ENCODE data around the gene PRRC2B. TPM values are rescaled to one million over a fixed set of nuclear protein-coding genes. Genes with fewer than 3 reads are reported as not detected.
A peak's percentile ranks its signal among the peaks of the same experiment; 100 is the strongest.
"Not testable (repeated sequence)": the region's sequence is repeated elsewhere in the genome, so short reads cannot be mapped to it uniquely, and the experiment has no call there.

PRRC2B gene
- total RNA-seq, 1 experiment from 2014 or later, result 137 TPM

GRCh38 chr9:131545786-131546335, 152.0 kb downstream of the PRRC2B start:
- no peak for TF ChIP-seq CTCF (IDR thresholded peaks at IDR 0.05; ENCODE audit: unreplicated experiment)
- H3K4me3 Mint-ChIP-seq (ENCODE audit: low read depth, unreplicated experiment), result peak overlapping the region; percentile 76
- CTCF ChIA-PET, result interaction anchor here (0.8 kb wide), 1 partner anchor 65 kb away, joined by 6 read pairs; no protein-coding TSS in a partner anchor
- no TSS peak for BruUV-seq (replicated peaks)
- H3K27me3 Mint-ChIP-seq (ENCODE audit: unreplicated experiment), result peaks cover 41% of the 10 kb centered on the region
- no peaks in the 10 kb centered on the region for H3K36me3 Mint-ChIP-seq (ENCODE audit: insufficient read depth, unreplicated experiment)
- H3K9me3 Mint-ChIP-seq (ENCODE audit: low read depth, unreplicated experiment), result peaks cover 2% of the 10 kb centered on the region
- intact Hi-C loops (cut with micrococcal nuclease; ENCODE audit: unreplicated experiment), result no loop called here
- no peak for DNase-seq
- H3K27ac Mint-ChIP-seq (ENCODE audit: unreplicated experiment), result no peak overlapping the region
- H3K4me1 Mint-ChIP-seq (ENCODE audit: low read depth, unreplicated experiment), result no peaks in the 10 kb centered on the region

- H3K4me1 Mint-ChIP-seq (ENCODE audit: low read depth, unreplicated experiment), result no peaks in the 10 kb centered on the region
- TF ChIP-seq CTCF (IDR thresholded peaks at IDR 0.05; ENCODE audit: unreplicated experiment), result no peak
- peak overlapping the region; percentile 76 for H3K4me3 Mint-ChIP-seq (ENCODE audit: low read depth, unreplicated experiment)
- H3K27me3 Mint-ChIP-seq (ENCODE audit: unreplicated experiment), result peaks cover 47% of the 10 kb centered on the region
- peaks cover 2% of the 10 kb centered on the region for H3K9me3 Mint-ChIP-seq (ENCODE audit: low read depth, unreplicated experiment)
- no peaks in the 10 kb centered on the region for H3K36me3 Mint-ChIP-seq (ENCODE audit: insufficient read depth, unreplicated experiment)
- BruUV-seq (replicated peaks), result no TSS peak
- H3K27ac Mint-ChIP-seq (ENCODE audit: unreplicated experiment), result no peak overlapping the region
- intact Hi-C loops (cut with micrococcal nuclease; ENCODE audit: unreplicated experiment), result no loop called here
- peak; percentile 46 for DNase-seq
- CTCF ChIA-PET, result interaction anchor here (0.7 kb wide), 1 partner anchor 462 kb away, joined by 6 read pairs; no protein-coding TSS in a partner anchor
Observed at GRCh38 chr9:131546336-131547084, 152.6 kb downstream of the PRRC2B start.

- H3K36me3 Mint-ChIP-seq (ENCODE audit: insufficient read depth, unreplicated experiment); BruUV-seq (replicated peaks); DNase-seq; H3K4me3 Mint-ChIP-seq (ENCODE audit: low read depth, unreplicated experiment); CTCF ChIA-PET; H3K9me3 Mint-ChIP-seq (ENCODE audit: low read depth, unreplicated experiment); intact Hi-C loops (cut with micrococcal nuclease; ENCODE audit: unreplicated experiment); H3K27ac Mint-ChIP-seq (ENCODE audit: unreplicated experiment); H3K4me1 Mint-ChIP-seq (ENCODE audit: low read depth, unreplicated experiment): not testable (repeated sequence)
- peaks cover 63% of the 10 kb centered on the region for H3K27me3 Mint-ChIP-seq (ENCODE audit: unreplicated experiment)
Observed at GRCh38 chr9:131549186-131549585, 155.3 kb downstream of the PRRC2B start.

Other genes with a start within 250 kb of the PRRC2B start
- gene FAM78A, start 117.6 kb upstream of the PRRC2B start, total RNA-seq (2022), result not detected in 2 replicates
- gene PLPP7, start 104.4 kb upstream of the PRRC2B start, total RNA-seq (2022), result not detected in 2 replicates
- gene POMT1, start 108.8 kb downstream of the PRRC2B start, total RNA-seq (2022), result 13.6 and 15.8 TPM in 2 replicates
- gene UCK1, start 137.2 kb downstream of the PRRC2B start, total RNA-seq (2022), result 16.0 and 19.6 TPM in 2 replicates
- gene PRRT1B, start 151.4 kb downstream of the PRRC2B start, total RNA-seq (2022), result not detected in 2 replicates

Data from Calu3 (cell line).